NCI-H146 treated with DMSO at 0.1 percent for 48 hours (cell line): ENCODE measurements around the gene CENPU.
A peak's percentile ranks its signal among the peaks of the same experiment; 100 is the strongest.
"Not testable (repeated sequence)": the region's sequence is repeated elsewhere in the genome, so short reads cannot be mapped to it uniquely, and the experiment has no call there.

ENCODE experiments used
- DNase-seq: peaks from one replicate; lab custom pipeline; 2025; ENCODE audit not compliant: unreplicated experiment; lab: John Stamatoyannopoulos, UW

CENPU gene

DNA sequence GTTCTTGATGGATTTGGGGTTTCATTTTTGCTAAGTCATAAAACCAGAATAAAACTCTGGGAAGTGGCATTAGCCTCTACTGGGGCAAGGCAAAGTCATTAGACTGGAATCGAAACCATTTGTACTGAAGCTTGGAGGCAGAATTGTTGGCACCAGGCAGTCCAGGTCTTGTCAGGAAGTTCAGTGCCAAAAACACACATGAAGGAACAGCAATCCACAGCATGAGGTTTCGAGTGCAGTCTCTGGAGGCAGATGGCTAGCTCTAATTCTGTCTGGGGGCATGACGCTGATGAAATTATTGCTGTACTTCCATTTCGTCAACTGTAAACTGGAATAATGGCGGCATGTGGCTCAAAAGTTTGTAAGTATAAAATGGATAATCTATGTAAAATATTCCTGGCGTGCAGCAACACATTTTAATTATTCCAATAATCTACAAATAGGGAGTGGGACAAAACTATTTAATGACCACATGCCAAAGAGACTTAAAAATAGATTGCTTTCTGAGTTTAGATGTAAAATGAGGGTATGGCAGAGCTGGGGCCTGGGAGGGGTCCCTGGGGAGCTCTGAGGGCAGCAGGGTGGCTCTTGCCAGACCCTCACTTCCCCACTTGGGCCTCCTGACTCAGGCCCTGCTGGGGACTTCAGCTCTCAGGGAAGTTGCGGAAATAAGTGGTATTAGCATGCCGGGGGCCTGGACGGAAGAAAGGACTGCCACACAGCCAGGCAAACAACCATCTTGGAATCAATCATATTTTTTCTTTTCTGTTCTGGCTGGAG, 18.8 kb upstream of the CENPU start:
- no peak for DNase-seq

DNA sequence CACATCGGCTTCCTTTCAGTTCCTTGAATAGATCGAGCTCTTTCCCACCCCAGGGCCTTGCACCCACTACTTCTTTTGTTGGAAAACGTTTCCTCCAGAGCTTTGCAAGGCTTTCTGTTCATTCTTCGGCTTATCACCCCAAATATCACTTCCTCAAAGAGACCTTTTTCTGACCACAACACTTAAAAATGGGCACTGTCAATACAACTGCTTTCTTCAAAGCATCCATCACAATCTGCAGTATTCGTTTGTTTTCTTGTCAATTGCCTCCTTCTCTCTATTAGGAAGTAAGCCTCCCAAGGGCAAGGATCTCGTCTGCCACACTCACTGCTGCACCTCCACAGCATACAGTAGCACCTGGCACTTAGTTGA, 17.7 kb upstream of the CENPU start:
- DNase-seq: no peak

DNA sequence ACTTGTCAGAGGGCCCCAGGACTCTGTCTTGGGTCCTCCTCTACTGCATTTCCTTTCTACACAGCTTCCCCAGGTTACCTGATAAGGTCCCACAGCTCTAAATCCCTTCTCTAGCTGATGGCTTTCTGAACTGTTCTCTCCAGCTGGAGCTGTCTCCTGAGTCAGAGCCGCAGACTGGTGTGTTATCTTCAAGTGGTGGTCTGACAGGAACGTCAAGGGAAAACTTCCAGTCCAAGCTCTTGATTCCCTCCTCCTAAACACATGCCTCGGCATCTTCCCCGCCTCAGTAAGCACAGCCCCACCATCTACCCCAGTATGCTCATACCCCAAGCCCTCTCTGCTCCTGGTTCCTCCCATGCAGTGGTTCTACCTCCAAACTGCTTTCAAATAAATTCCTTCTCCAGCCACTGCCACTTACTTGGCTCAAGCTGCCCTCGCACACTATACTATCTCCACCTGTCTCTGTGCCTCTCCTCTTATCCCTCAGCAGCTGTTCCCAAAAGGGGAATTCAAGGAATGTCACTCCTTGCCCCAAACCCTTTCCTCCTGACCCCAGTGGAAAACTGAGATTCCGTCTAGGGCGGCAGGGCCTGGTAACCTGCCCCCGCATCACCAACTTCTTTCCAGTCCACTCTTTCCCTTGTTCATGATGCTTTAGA, 17.2 kb upstream of the CENPU start:
- DNase-seq: no peak

DNA sequence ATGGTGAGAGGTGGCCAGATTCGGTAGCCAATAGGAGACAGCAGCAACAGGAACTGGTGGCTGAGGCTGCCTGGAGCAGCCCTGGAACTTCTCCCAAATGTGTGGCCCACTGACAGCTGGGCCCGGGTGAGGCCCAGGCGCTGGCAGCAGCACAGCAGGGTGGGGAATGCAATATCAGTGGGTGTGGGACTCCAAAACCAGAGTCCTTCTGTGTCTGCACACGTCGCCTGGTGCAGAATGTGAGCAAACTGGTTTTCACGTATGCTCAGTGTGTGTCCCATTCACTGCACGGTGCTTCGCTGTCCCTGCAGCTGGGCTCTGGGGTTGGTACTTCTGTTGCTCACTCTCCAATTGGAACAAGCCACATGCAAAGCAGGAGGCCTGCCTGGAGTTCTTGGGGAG, 14.4 kb upstream of the CENPU start:
- no peak for DNase-seq

DNA sequence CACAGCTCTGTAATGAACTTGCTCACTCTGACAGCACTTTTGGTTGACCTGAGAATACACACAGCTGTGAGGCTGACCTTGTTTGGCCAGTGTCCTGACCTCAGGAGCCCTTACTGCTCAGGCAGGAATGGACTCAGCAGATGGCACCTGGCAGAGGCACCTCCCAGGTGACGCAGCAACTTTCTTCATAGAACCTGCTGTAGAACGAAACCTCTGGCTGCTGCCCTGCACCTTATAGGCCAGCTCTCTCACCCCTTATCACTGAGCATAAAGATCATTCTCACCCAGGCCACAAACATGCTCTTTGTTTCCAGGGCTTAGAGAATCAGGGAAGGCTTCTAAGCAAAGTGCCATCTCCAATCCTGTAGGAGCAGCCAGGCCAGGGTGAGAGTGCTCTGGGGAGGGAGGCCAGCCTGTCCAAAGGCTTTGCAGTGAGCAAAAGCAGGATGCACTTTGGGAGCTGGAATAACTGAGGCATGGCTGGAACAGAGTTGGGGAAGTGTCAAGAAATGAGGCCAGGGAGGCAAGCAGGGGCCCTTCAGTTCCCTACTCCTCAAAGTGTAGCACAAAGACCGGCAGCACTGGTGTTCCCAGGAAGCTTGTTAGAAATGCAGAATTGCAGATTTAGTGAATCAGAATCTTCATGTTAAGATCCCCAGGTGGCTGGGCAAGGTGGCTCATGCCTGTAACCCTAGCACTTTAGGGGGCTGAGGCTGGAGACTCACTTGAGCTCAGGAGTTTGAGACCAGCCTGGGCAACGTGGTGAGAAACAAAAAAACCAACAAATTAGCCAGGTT, 13.3 kb upstream of the CENPU start:
- no peak for DNase-seq

DNA sequence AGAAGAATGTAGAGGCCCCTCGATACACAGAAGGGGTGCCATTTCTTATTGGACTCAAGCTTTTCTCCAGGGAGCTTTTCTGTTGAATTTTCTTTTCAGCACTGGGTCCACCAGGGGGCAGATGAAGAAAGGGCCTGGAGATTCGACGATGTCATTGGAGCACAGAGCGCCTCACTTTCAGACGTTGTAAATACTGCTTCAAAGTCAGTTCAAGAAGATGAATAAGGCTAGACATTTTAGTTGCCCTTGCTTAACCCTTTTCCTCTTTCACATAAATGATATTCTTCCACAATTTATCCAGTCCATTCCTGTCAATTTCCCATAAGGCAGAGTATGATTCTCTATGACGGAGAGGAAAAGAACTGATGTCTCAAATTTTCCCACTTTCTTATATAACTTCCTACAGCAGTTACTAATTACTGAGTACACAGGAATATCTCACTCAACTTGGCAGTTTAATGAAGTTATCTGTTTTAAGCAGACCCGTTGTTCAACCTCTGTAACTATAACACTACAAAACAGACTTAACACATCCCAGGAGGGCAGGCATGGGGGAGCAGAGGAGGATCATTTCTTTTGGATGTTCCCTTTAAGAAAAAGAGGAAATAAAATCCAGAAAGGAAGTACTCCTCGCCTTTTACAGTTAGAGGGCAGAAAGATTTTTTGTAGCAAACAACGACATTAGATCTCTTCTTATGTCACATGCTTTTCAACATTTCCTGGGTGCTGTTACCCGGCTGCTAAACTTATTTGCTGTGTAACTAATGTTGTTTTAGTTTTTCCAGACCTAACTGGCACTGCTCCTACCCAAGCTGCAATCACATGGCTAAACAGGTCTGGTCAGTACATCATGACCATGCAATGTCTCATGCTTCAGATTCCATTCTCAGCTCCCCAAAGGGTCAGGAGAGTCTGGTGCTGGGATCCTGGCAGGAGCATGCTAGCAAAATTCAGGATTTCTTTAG, 12.2 kb upstream of the CENPU start:
- peak; percentile 12 for DNase-seq

DNA sequence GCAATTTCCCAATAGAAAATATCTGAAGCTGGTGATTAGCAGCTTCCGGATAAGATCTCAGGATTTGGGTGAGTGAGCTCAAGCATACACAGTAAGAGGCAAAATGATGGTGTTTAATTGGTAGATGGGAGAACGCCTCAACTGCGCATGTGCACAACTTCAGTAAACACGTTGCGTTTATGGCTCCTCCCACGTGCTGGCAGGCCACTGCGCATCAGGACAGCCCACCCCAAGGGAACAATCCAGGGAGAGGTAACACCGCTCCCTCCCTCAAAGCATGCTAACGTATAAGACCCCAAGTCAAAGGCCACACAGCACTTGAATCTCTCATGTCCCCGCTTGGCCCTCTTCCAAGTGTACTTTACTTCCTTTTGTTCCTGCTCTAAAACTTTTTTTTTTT, 10.3 kb upstream of the CENPU start:
- DNase-seq: no peak

DNA sequence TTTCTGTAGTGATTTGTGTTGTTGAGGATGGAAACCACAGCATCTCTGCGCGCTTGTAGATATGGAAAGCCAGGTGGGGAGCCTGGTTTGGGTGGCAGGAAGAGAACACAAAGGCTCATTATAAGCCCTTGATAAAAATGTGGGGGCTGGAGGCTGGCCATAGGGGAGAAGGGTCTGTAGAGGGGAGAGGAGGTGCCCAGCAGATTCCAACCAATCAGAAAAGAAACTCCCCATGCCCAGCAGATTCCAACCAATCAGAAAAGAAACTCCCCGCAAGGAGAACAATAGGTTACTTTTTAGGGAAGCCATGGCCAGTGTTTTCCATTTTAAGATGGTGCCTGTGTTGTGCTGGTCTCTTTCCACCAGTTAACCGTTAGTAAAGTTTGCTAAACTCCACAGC, 9.8 kb upstream of the CENPU start:
- DNase-seq: no peak

DNA sequence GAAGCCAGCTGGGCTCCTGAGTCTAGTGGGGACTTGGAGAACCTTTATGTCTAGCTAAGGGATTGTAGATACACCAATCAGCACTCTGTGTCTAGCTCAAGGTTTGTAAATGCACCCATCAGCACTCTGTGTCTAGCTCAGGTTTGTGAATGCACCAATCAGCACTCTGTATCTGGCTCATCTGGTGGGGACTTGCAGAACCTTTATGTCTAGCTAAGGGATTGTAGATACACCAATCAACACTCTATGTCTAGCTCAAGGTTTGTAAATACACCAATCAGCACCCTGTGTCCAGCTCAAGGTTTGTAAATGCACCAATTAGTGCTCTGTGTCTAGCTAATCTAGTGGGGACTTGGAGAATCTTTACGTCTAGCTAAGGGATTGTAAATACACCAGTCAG, 7.8 kb upstream of the CENPU start:
- DNase-seq: not testable (repeated sequence)

DNA sequence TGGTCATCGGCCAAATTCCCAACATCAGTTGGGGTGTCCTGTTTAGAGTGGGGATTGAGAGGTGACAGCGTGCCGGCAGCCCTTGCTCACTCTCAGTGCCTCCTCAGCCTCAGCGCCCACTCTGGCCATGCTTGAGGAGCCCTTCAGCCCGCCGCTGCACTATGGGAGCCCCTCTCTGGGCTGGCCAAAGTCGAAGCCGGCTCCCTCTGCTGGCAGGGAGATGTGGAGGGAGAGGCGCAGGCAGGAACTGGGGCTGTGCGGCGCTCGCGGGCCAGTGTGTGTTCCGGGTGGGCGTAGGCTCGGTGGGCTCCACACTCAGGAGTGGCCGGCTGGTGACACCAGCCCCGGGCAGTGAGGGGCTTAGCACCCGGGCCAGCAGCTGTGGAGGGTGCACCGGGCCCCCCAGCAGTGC, 7.1 kb upstream of the CENPU start:
- no peak for DNase-seq

DNA sequence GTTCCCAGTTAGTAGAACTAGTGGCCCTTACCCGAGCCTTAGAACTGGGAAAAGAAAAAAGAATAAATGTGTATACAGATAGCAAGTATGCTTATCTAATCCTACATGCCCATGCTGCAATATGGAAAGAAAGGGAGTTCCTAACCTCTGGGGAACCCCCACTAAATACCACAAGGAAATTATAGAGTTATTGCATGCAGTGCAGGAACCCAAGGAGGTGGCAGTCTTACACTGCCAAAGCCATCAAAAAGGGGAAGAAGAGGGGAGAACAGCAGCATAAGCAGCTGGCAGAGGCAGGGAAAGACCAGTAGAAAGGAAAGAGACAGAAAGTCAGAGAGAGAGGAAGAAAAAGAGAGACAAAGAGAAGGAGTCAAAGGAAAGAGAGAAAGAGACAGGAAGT, 5.7 kb upstream of the CENPU start:
- not testable (repeated sequence) for DNase-seq

DNA sequence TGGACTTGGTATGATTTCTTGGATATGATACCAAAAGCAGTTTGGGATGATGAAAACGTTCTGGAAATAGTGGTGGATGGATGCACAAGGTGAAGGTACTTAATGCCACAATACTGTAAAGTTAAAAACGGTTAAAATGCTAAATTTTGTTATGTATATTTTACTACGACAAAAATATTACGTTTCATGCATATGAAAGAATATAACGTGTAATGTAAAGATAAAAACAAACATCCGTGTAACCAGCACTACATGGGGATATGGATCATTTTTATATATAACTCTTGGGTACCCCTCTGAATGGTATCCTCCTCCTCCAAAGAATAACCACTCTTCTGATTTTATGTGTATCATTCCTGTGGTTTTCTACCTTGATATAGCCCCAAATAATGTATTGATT, 862 bp upstream of the CENPU start:
- no peak for DNase-seq

DNA sequence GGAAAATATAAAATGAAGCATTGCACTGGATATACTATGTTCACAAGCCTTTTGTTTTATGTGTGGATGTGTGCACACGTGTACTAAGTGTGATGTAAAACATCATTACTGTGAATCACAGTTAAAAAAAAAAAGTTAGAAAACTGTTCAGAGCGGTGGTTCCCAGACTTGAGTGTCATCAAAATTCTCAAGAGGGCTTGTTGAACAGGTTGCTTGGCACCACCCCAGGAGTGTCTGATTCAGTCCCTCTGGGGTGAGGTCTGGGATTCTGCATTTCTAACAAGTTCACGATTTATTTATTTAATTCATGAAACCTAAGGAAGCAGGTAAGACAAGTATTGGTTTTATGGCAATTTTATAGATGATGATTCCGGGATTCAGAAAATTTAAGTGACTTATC, 1.8 kb downstream of the CENPU start:
- DNase-seq: no peak

DNA sequence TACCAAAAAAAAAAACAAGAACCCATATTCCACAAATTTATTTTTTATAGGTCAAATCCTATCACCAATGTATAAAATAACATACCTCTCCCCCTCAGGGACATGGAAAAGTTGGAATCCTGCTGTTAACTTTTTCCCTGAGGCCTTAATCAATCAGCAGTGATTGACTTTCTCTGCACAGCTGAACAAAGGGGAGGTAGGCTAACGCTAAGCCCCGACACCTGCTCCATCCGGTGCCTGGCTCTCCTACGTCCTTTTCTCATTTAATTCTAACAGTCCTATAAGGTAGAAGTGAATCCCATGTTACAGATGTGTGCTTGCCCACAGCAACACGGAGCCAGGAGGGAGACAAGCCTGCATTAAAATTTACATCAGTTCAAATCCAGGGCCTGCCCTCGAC, 2.8 kb downstream of the CENPU start:
- no peak for DNase-seq

DNA sequence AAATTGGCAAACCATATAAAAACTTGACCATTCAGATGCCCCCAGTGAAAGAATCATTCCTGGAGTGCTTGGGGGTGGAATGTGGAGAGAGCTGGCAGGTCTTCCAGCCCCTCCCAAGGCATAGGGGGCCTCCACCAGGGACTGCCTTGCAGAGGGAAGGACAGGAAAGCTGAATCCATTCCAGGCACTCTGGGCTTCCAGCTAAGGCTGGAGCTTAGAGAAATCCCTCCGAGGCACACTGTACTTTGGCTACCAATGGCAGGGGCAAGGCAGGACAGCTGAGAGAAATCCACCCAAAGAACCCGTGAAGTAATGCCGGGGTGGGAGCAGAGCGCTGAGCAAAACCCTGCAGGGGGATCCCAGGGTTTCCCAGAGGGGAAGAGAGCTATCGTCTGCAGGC, 4.0 kb downstream of the CENPU start:
- DNase-seq: no peak

DNA sequence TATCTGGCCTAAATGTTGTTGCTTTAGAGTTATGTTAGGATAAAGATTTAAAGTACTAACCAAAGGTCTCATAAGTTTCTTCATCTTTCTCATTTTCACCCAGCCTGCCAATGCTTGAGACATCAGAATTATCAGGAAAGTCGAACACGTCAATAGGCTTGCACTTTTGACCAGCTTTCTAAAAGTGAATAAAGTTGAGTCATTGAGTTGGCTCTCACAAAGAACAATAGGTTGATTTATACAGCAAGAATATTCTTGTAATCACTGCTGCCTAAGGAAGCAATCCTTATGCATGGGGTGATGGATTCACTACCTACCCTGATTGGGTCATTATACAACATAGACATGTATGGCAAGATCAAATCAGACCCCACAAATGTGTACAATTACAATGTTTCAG, 5.0 kb downstream of the CENPU start:
- DNase-seq: no peak

DNA sequence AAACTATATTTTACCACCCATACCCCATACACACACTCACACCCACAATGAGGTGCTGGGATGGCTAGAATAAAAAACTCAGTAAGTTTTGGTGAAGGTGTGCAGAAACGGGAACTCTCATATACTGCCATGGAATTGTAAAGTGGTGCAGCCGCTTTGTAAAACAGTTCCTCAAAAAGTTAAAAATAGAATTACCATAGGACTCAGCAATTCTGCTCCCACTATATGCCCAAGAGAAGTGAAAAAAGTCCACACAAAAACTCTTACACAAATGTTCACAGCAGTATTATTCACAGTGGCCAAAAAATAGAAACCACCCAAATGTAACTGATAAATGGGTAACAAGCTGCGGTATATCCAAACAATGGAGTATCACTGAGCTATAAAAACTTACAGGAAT, 6.5 kb downstream of the CENPU start:
- DNase-seq: no peak

DNA sequence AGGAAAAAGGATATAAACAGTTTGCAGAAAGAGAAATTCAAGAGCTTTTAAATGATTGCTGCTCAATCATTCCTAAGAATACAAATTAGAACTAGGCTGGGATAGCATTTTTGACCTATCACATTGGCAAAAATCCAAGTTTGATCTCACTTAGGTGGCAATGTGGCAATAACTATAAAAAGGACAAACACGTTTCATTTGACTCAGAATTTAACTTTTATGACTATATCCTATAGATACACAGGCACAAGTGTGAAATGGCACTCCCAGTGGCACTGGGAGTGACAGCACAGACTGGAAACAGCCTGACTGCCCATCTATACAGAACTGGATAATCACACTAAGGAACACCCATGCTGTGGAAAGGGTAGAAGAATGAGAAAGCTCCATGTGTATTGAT, 11.1 kb downstream of the CENPU start:
- no peak for DNase-seq

DNA sequence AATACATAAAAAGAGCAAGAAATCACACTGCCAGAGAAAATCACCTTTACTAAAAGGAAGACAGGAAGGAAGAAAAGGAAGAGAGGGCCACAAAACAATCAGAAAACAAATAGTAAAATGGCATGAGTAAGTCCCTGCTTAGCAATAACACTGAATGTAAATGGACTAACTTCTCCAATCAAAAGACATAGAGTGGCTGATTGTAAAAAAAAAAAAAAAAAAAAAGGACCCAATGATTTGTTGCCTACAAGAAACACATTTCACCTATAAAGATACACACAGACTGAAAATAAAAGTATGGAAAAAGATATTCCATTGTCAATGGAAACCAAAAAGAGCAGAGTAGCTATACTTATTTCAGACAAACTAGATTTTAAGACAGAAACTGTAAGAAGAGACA, 12.6 kb downstream of the CENPU start:
- no peak for DNase-seq

DNA sequence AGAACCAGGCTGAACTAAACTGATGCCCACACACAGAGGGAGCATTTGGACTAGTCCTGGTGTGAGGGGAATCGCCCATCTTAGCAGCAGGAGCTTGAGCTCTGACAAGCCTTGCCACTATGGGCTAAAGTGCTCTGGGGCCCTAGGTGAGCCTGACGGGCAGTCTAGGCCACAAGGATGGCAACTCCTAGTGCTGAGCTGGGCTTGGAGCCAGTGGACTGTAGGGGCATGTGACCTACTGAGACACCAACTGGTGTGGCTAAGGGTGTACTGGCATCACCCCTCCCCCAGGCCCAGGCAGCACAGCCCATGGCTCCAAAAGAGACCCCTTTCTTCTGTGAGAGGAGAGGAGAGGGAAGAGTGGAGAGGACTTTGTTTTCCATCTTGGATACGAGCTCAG, 14.5 kb downstream of the CENPU start:
- DNase-seq: no peak

DNA sequence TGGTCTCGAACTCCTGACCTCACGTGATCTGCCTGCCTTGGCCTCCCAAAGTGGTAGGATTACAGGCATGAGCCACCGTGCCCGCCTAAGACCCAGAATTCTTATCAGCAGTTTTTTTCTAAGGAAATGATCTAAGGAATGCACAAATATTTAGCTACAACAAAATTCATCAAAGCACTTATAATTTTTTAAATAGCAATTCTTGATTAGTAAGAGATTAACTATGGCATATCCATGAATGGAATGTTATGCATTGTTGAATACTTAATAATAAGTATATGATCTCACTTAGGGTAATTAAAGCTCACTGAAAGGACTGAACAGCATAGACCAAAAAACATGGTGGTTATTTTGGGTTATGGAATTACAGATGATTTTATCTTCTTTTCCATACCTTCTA, 18.4 kb downstream of the CENPU start:
- no peak for DNase-seq
